B cell (primary cell): Measurements from ENCODE around the gene NCOA1. TPM values are rescaled to one million over a fixed set of nuclear protein-coding genes. Genes with fewer than 3 reads are reported as not detected.

Experiments used
- ATAC-seq: fragments of 200-7000 bp; cut with Tn5 transposase; one replicate; pipeline ENCODE4 v1.10.0; 2021; ENCODE audit warnings: low read depth, mild to moderate bottlenecking, moderate number of reproducible peaks, moderate library complexity
- CTCF ChIA-PET: fragments of 350-600 bp; sonication (Branson Sonifier 250); formaldehyde crosslinking; loops from one replicate; lab custom pipeline; 2021; ENCODE audit warnings: antibody characterized with exemption, inconsistent platforms; lab: Charles Lee
- POLR2A ChIA-PET: fragments of 350-600 bp; sonication (Branson Sonifier 250); formaldehyde crosslinking; loops from one replicate; lab custom pipeline; 2021; ENCODE audit warnings: antibody characterized with exemption; lab: Charles Lee
- DNase-seq: peaks from one replicate; pipeline ENCODE4 v3.0.0; 2013
- H2AFZ ChIP-seq: 2 replicates; pipeline ENCODE4 v1.6.1; 2012; ENCODE audit warnings: mild to moderate bottlenecking, low read depth, low read length; ENCODE audit not compliant: insufficient read depth, poor library complexity, severe bottlenecking
- H3K27ac ChIP-seq, 2 donors: 1 replicate in 1 of 2; 2 replicates in 1 of 2; pipeline ENCODE4 v1.5.1; 2012 to 2013; ENCODE audit warnings: low read length in 2 of 2, mild to moderate bottlenecking in 2 of 2, moderate library complexity in 1 of 2
- H3K27me3 ChIP-seq, 4 experiments: fragments of 200-600 bp in 1 of 4; sonication (generic) in 1 of 4; replicated peaks in 1 of 4; 1 replicate in 2 of 4; 2 replicates in 2 of 4; pipeline versions ENCODE4 v1.6.1 to v1.7.0; 2013 to 2016; ENCODE audit warnings: low read length in 3 of 4, mild to moderate bottlenecking in 2 of 4, mixed read lengths in 1 of 4, moderate library complexity in 1 of 4; ENCODE audit not compliant: insufficient read depth in 4 of 4, control insufficient read depth in 3 of 4; ENCODE audit errors: control extremely low read depth in 1 of 4
- H3K36me3 ChIP-seq, 2 experiments: replicated peaks in 1 of 2; 1 replicate in 1 of 2; 2 replicates in 1 of 2; pipeline versions ENCODE4 v1.6.1 to v1.7.1; 2013; ENCODE audit warnings: low read length in 1 of 2; ENCODE audit not compliant: insufficient read depth in 2 of 2, control insufficient read depth in 1 of 2; ENCODE audit errors: control extremely low read depth in 1 of 2, extremely low read depth in 1 of 2
- H3K4me1 ChIP-seq, 2 donors: fragments of 200-600 bp in 1 of 2; sonication (generic) in 1 of 2; 1 replicate in 1 of 2; 2 replicates in 1 of 2; pipeline versions ENCODE4 v1.5.1 to v1.6.1; 2013 to 2017; ENCODE audit warnings: low read length in 2 of 2; ENCODE audit not compliant: control insufficient read depth in 2 of 2, insufficient read depth in 2 of 2
- H3K4me2 ChIP-seq: replicated peaks from 2 replicates; pipeline ENCODE3; 2012; ENCODE audit warnings: mild to moderate bottlenecking, low read depth, low read length; ENCODE audit not compliant: poor library complexity, severe bottlenecking
- H3K4me3 ChIP-seq, 5 experiments: fragments of 200-600 bp in 1 of 5; sonication (generic) in 1 of 5; 1 replicate in 3 of 5; 2 replicates in 2 of 5; pipeline versions ENCODE4 v1.5.1 to v1.7.0; 2011 to 2016; ENCODE audit warnings: low read length in 4 of 5, mild to moderate bottlenecking in 4 of 5, low read depth in 2 of 5, control low read depth in 1 of 5, moderate library complexity in 1 of 5; ENCODE audit not compliant: insufficient read depth in 1 of 5; ENCODE audit errors: control extremely low read depth in 1 of 5, extremely low read depth in 1 of 5
- H3K79me2 ChIP-seq: fragments of 200-600 bp; sonication (generic); one replicate; pipeline ENCODE4 v1.6.0; 2016; ENCODE audit warnings: low read length; ENCODE audit not compliant: control insufficient read depth, insufficient read depth
- H3K9ac ChIP-seq: fragments of 200-600 bp; sonication (generic); 2 replicates; pipeline ENCODE4 v1.6.1; 2017; ENCODE audit warnings: mild to moderate bottlenecking, low read length, moderate library complexity
- H3K9me3 ChIP-seq, 3 donors: one replicate each; pipeline versions ENCODE4 v1.6.1 to v1.7.1; 2013; ENCODE audit warnings: low read length in 2 of 3; ENCODE audit not compliant: control insufficient read depth in 2 of 3, insufficient read depth in 1 of 3; ENCODE audit errors: control extremely low read depth in 1 of 3
- H4K20me1 ChIP-seq: 2 replicates; pipeline ENCODE4 v1.6.0; 2012; ENCODE audit warnings: mild to moderate bottlenecking, low read length; ENCODE audit not compliant: insufficient read depth, control insufficient read depth, poor library complexity, severe bottlenecking
- H3K27ac Mint-ChIP-seq: one replicate; pipeline ENCODE4 v1.8.0; 2021; ENCODE audit warnings: mixed read lengths
- H3K27me3 Mint-ChIP-seq: one replicate; pipeline ENCODE4 v1.8.0; 2021; ENCODE audit warnings: mixed read lengths
- H3K4me1 Mint-ChIP-seq: one replicate; pipeline ENCODE4 v1.8.0; 2021; ENCODE audit warnings: mixed read lengths
- H3K4me3 Mint-ChIP-seq: one replicate; pipeline ENCODE4 v1.8.0; 2021; ENCODE audit warnings: mixed read lengths
- H3K9me3 Mint-ChIP-seq: one replicate; pipeline ENCODE4 v1.8.0; 2022; ENCODE audit warnings: mixed read lengths; ENCODE audit not compliant: insufficient read depth
- EZH2 ChIP-seq: IDR thresholded peaks from 2 replicates; pipeline ENCODE4 v1.6.1; 2012; ENCODE audit warnings: borderline replicate concordance, low read depth, mild to moderate bottlenecking, moderate library complexity, low read length; ENCODE audit not compliant: insufficient read depth, poor library complexity, severe bottlenecking
- WGBS: methylation state at CpG from one replicate; pipeline ENCODE4 v1.1.5; 2013; ENCODE audit warnings: missing lambda C conversion rate; ENCODE audit not compliant: insufficient coverage; 5-methylcytosine and 5-hydroxymethylcytosine counted together
- intact Hi-C: fragments of 100-400 bp; cut with micrococcal nuclease; formaldehyde crosslinking; loops from one replicate; pipeline ENCODE4 v1.10.0; 2022
- polyA plus RNA-seq: library from polyadenylated mRNA; depleted of rRNA; stranded (reverse); fragments of >200 nt; gene quantifications from 2 replicates; pipeline ENCODE4 v1.2.3, GENCODE V29; 2012
- total RNA-seq, 2 donors: library from RNA; stranded (reverse); fragments of 120-200 nt in 1 of 2; gene quantifications; 1 replicate in 1 of 2; 2 replicates in 1 of 2; pipeline versions ENCODE4 v1.2.3 to v1.2.4, GENCODE V29; 2013 to 2022
- TF ChIP-seq, protein P1 (sequence below): fragments of 200-600 bp; IDR thresholded peaks from one replicate; pipeline ENCODE4 v1.8.0; 2022; ENCODE audit warnings: antibody characterized with exemption, mild to moderate bottlenecking

NCOA1 gene
- total and polyA plus RNA-seq, 2 donors (not counting 1 experiment from before 2014, with no cell fraction given): 11.6 to 49.1 TPM

DNA sequence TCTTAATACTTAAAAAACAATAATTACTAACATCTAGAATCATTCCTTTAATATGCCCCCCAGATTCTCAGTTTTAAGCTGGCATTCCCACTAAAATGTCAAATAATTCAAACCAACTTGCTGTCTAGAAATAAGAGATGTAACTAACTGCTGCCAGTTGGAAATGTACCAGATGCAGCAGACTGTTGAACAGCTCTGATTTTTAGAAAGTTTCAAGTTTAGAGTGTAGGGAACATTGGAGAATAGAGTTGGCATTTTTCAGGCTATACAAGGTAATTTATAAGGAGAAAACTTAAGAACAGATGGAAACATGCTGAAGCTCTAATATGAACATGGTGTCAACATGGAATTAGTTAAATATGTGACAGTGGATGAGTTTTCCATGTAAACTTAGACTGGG lies 200.8 kb downstream of the NCOA1 start:
- CTCF ChIA-PET: no interaction called here
- H3K27ac ChIP-seq: no peak overlapping the region
- peaks cover 2 to 14% of the 10 kb centered on the region in 2 experiments for H3K36me3 ChIP-seq
- H3K9ac ChIP-seq: no peak overlapping the region
- POLR2A ChIA-PET: no interaction called here
- no peaks in the 10 kb centered on the region for H3K4me1 ChIP-seq
- no peaks in the 10 kb centered on the region for H4K20me1 ChIP-seq
- H3K79me2 ChIP-seq: no peaks in the 10 kb centered on the region
- ATAC-seq (no peak), DNase-seq (no peak)
- Mint-ChIP-seq H3K27me3 (no peaks in the 10 kb centered on the region), H3K9me3 (peaks cover 3% of the 10 kb centered on the region), H3K27ac (no peak overlapping the region), H3K4me1 (no peaks in the 10 kb centered on the region), H3K4me3 (no peak overlapping the region)
- TF ChIP-seq, protein P1, sequence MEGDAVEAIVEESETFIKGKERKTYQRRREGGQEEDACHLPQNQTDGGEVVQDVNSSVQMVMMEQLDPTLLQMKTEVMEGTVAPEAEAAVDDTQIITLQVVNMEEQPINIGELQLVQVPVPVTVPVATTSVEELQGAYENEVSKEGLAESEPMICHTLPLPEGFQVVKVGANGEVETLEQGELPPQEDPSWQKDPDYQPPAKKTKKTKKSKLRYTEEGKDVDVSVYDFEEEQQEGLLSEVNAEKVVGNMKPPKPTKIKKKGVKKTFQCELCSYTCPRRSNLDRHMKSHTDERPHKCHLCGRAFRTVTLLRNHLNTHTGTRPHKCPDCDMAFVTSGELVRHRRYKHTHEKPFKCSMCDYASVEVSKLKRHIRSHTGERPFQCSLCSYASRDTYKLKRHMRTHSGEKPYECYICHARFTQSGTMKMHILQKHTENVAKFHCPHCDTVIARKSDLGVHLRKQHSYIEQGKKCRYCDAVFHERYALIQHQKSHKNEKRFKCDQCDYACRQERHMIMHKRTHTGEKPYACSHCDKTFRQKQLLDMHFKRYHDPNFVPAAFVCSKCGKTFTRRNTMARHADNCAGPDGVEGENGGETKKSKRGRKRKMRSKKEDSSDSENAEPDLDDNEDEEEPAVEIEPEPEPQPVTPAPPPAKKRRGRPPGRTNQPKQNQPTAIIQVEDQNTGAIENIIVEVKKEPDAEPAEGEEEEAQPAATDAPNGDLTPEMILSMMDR: no peak
- TF ChIP-seq EZH2: no peak
- H3K4me3 ChIP-seq: no peak overlapping the region
- intact Hi-C loops: no loop called here
- no peak overlapping the region for H3K4me2 ChIP-seq
- no peak overlapping the region for H2AFZ ChIP-seq
- no peaks in the 10 kb centered on the region for H3K9me3 ChIP-seq
- no peaks in the 10 kb centered on the region for H3K27me3 ChIP-seq

DNA sequence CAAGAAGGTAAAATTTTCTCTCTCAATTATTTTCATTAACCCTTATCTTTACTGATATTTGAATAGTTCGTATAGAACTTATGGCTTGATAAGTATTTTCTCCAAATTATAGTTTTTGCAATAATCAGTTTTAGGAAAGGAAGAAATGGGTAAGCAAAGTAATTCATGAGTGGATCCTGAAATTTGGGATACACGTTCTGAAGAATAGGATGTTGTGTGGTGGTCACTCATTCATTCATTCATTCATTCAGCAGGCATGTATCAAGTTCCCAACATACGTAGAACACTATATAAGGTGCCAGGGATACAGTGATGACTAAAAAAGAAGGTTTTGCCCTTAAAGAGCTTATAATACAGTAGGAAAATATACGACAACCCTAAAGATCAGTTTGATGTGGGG lies 206.7 kb downstream of the NCOA1 start:
- Histone ChIP-seq H4K20me1 (no peaks in the 10 kb centered on the region), H3K36me3 (no peaks in the 10 kb centered on the region), H3K4me1 (no peaks in the 10 kb centered on the region), H2AFZ (no peak overlapping the region), H3K9ac (no peak overlapping the region), H3K27ac (no peak overlapping the region), H3K27me3 (no peaks in the 10 kb centered on the region), H3K4me2 (no peak overlapping the region), H3K9me3 (no peaks in the 10 kb centered on the region), H3K4me3 (no peak overlapping the region), H3K79me2 (no peaks in the 10 kb centered on the region)
- CTCF ChIA-PET: no interaction called here
- H3K9me3 Mint-ChIP-seq: no peaks in the 10 kb centered on the region
- no peak overlapping the region for H3K4me3 Mint-ChIP-seq
- intact Hi-C loops: no loop called here
- DNase-seq: no peak
- no CpG with 5 or more reads among the region's 4 CpGs for WGBS
- ATAC-seq: no peak
- no peaks in the 10 kb centered on the region for H3K4me1 Mint-ChIP-seq
- no peak overlapping the region for H3K27ac Mint-ChIP-seq
- H3K27me3 Mint-ChIP-seq: no peaks in the 10 kb centered on the region
- no peak for TF ChIP-seq EZH2
- TF ChIP-seq, protein P1: no peak
- POLR2A ChIA-PET: no interaction called here
